HG02884 (cell line): Measurements from ENCODE around the gene CLSTN2.

Source experiments
- ATAC-seq: cut with Tn5 transposase; IDR thresholded peaks from one replicate; pipeline ENCODE4 v1.9.1; 2021; ENCODE audit warnings: mild to moderate bottlenecking, moderate library complexity; ENCODE audit not compliant: unreplicated experiment

CLSTN2 gene

GRCh38 chr3:140441006-140441405, 506.0 kb downstream of the CLSTN2 start:
- ATAC-seq, result no peak

DNA sequence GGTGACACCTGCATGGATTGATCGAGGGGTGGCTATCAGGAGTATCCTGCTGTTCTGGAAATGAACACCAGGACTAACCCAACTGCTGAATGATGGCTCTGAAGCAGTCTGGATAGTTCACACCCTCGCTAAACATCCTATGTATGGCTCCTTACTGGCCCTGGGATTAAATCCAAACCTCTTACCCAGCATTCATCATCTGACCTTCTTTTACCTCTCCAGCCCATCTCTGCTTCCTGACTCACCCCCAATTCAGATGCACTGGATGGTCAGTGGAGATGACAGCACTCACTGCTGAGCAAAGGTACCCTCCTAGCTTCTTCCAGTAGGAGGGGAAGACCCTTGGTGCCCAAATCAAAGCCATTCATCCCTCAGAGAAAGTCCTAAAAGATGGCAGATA, 507.6 kb downstream of the CLSTN2 start:
- no peak for ATAC-seq

- ATAC-seq, result no peak
These were observed 508.1 kb downstream of the CLSTN2 start for GRCh38 chr3:140443073-140443472.

DNA sequence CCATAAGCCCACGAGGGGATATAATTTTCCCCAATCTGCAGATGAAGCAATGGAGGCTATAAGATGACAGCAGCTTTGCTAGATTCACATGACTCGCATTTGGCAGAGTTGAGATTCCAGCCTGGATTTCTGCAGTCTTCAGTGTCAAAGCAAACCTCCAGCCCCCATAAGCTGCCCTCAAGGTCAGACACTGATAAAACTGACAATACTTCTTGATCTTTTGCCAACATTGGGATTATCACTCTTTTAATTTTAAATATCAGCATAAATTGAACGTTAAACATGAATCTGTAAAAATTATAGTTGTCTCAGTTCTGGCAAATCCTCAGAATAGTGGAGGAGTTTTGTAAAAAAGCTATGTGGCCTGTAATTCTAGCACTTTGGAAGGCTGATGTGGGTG, 508.8 kb downstream of the CLSTN2 start:
- no peak for ATAC-seq

DNA sequence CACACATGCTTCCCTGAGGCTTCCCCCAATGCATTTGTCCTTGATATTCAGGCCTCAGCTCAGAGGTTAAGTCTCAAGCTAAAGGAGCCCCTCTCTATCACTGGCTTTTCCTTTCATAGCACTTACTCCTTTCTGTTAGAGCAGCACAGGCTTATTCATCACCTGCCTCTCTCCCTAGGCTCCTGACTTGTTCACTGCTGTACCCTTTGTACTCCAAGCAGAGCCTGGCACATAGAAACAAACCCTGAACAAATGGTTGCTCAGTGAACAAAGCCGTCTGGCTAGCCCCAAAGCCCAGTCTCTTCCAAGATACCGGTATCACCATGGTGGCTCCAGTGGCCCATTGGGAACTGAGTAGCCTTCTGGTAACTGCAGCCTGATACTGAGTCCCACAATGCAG, 511.7 kb downstream of the CLSTN2 start:
- ATAC-seq, result no peak

GRCh38 chr3:140447136-140447535, 512.2 kb downstream of the CLSTN2 start:
- no peak for ATAC-seq

- ATAC-seq, result no peak
These were observed 513.0 kb downstream of the CLSTN2 start for GRCh38 chr3:140448001-140448400.

DNA sequence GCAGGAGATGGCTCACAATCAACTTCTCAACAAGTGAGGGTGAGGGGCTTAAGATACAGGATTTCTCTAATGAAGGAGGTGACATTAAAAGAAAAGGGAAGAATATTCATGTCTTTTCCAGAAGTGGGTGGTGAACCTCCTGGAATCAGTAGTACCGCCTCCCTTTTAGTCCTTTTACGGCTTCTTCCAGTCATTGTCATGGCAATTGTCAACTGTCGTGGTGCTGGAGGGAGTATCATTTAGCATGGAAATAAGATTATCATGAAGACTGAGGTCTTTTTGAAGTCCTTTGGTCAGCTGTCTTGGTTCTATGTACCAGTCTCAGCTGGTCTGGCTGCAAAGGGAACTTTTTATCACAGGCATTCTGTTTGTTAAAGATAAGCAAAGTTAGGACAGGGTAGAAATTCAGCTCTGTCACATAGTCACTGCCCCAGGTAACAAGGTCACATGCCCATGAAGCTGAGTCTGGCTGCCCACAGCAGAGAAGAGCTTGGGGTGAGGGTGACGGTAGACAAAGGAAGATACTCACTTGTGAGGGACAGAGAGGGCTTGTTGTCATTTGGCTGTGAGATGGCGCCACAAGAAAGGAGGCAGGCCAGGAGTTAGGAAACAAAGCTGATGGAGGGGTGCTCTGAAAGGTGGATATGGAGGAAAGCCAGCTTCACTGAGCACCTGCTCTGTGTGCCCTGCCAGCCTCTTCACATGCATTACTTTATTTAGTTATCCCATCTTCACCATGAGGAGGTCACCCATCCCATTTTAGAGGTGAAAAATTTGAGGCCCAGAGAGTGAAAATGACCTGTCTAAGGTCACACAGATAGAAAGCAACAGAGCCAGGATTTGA, 514.6 kb downstream of the CLSTN2 start:
- ATAC-seq, result no peak

DNA sequence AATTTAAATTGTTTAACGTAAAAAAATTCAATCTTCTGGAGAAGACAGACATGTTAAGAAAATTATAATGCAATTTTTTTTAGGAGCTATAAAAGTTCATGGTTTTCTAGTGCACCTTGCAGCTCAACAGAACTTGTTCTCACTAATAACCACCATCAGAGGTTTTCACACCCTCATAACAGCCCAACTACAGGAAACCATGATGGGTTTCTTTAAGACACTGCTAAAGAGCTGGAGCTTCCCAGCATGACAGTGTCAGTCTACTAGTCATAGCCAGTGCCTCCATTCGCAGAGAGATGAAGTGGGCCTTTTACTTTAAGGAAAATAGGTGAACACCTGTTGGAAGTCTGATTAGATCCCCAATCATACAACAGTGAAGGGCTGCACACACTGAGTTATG, 518.8 kb downstream of the CLSTN2 start:
- ATAC-seq, result no peak

- ATAC-seq, result no peak
These were observed 520.7 kb downstream of the CLSTN2 start for GRCh38 chr3:140455521-140456214.

DNA sequence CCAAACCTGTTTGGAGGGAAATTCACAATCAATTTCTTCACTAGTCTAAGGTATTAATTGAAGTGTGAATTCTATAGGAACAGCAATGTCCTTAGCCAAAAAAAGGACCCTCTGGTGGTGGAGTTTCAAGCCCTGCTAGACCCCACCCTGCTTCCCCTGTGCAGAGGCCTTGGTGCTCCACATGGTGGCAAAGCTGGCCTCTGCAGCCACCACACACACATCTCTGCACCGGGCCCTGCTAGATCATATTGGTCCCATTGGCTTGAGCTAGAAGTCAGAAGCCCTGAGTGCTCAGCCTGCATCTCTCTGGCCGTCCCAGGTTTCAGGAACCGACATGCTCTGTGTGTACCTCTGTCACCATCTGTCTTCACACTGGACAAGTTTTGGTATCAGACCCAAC, 522.0 kb downstream of the CLSTN2 start:
- ATAC-seq, result no peak

DNA sequence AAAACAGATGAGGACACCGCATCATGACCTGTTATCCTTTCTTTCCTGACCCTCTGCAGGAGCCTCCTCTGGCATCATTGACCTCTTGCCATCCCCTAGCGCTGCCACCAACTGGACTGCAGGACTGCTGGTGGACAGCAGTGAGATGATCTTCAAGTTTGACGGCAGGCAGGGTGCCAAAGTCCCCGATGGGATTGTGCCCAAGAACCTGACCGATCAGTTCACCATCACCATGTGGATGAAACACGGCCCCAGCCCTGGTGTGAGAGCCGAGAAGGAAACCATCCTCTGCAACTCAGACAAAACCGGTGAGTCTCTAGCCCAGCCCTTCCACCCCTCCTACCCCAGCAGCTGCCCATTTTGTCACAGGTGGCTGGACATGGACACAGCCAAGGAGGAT, 524.5 kb downstream of the CLSTN2 start:
- no peak for ATAC-seq

GRCh38 chr3:140461250-140461649, 526.3 kb downstream of the CLSTN2 start:
- ATAC-seq, result no peak

DNA sequence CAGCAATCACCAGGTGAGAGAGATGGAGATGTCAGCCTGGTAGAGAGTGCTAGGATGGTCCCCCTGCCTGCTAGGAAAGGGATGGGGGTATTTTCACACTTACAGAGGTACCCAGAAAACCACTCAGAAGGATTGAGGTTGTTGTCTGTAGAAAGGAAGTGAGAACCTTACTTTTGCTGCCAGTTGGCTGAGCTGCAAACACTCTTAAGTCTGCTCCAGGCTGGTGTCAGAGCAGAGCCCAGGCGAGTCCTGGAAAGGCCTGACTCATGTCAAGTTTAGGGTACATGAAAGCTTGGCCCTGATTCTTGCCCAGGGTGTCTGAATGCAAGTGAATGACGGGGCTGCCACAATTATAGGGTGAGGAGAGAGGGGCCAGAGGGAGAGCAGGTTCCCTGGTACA, 528.4 kb downstream of the CLSTN2 start:
- ATAC-seq, result no peak

DNA sequence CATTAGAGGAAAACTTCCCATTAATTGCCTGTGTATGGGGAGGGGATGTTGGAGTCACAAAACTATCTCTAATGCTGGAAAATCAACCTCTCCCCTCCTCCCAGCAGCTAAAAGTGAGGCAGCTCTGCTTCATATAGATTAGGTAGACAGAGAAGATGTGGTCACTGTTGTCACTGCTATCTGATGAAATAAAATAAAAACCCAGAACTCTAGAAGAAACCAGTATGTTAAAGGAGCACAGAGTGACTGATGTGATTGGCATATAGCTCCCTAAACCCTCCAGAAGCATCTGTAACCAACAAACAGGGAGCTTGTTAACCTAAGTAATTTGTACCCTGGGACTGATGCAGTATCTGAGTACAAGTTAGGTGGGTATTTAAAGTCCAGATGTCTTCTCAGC, 531.0 kb downstream of the CLSTN2 start:
- no peak for ATAC-seq

GRCh38 chr3:140466535-140466934, 531.5 kb downstream of the CLSTN2 start:
- no peak for ATAC-seq

DNA sequence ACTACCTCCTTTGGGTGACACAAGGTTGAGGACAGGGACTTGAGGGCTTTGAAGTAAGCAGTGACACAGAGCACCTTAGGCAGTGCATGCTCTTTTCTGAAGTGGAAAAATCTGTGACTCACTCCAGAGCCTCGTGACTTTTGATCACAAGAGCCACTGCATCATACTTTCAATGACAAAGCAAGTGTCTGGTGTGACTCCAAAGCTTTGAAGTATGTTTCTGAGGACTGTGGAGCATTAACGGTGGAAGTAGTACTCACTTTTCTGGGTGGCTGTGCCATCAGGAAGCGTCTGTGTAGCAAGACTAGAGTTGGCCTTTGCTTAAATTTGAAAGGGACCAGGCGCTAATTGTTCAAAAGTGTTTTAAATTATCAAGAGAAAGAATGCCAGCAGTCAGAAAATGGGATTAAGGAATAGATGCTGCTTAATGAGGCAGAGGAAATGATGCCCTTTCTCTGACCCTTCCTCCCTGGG, 532.2 kb downstream of the CLSTN2 start:
- ATAC-seq, result no peak

GRCh38 chr3:140467796-140468315, 532.9 kb downstream of the CLSTN2 start:
- no peak for ATAC-seq

DNA sequence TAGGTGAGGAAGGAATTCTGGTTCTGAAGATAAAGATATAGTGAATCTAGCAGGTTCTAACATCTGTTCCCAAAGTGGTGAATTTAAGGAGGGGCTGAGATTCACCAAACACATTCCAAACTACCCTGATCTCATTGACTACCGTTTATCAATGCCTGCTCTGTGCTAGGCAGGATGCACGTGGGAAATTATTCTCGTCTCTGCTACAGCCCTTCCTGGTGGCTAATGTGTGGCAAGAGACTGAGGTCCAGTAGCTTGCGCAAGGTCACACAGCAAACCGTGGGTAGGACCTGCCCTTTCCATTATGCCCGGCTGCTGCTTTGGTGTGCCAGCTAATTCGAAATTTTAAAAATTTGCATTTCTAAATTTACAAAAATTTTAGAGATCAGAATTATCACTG, 533.4 kb downstream of the CLSTN2 start:
- no peak for ATAC-seq

GRCh38 chr3:140469491-140469890, 534.5 kb downstream of the CLSTN2 start:
- ATAC-seq, result no peak

DNA sequence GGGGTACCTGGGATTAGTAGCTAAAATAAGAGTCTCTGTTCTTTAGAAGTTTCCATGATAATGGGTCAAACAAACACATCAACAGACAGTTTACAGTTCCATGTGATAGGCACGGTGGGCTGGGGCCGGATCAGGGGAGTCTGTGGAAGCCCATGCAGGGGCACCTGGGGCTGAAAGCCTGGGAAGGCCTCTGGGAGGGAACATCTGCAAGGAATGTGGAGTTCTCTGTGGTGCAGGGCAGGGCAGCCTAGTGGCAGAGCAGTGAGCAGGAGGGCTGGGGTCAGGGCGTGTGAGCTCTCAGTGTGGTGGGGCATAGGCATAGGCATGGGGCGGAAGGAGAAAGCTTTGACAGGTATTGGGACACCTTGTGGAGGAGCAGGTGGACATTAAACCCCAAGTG, 535.2 kb downstream of the CLSTN2 start:
- no peak for ATAC-seq

- ATAC-seq, result no peak
These were observed 536.0 kb downstream of the CLSTN2 start for GRCh38 chr3:140470962-140471361.
